Measurements from ENCODE around the gene DBF4B.
A peak's percentile ranks its signal among the peaks of the same experiment; 100 is the strongest.

DBF4B gene

GRCh38 chr17:44759086-44759915 lies 50.8 kb downstream of the DBF4B start:
- peak; percentile 68 for DNase-seq (ENCODE audit: low spot score)

GRCh38 chr17:44759916-44760243 lies 51.4 kb downstream of the DBF4B start:
- no peak for DNase-seq (ENCODE audit: low spot score)

- no peak for DNase-seq (ENCODE audit: low spot score)
These were observed 52.2 kb downstream of the DBF4B start for GRCh38 chr17:44760474-44761308.

GRCh38 chr17:44761932-44762810 lies 53.7 kb downstream of the DBF4B start:
- DNase-seq (ENCODE audit: low spot score): no peak

- DNase-seq (ENCODE audit: low spot score): no peak
These were observed 54.7 kb downstream of the DBF4B start for GRCh38 chr17:44763170-44763569.

GRCh38 chr17:44765965-44766364 lies 57.5 kb downstream of the DBF4B start:
- no peak for DNase-seq (ENCODE audit: low spot score)

- no peak for DNase-seq (ENCODE audit: low spot score)
These were observed 58.1 kb downstream of the DBF4B start for GRCh38 chr17:44766409-44767038.

- no peak for DNase-seq (ENCODE audit: low spot score)
These were observed 59.0 kb downstream of the DBF4B start for GRCh38 chr17:44767493-44767892.

GRCh38 chr17:44768505-44769142 lies 60.2 kb downstream of the DBF4B start:
- DNase-seq (ENCODE audit: low spot score): no peak

- no peak for DNase-seq (ENCODE audit: low spot score)
These were observed 60.8 kb downstream of the DBF4B start for GRCh38 chr17:44769230-44769629.

GRCh38 chr17:44769647-44770084 lies 61.2 kb downstream of the DBF4B start:
- DNase-seq (ENCODE audit: low spot score): no peak

- DNase-seq (ENCODE audit: low spot score): no peak
These were observed 61.9 kb downstream of the DBF4B start for GRCh38 chr17:44770166-44770925.

- DNase-seq (ENCODE audit: low spot score): no peak
These were observed 64.0 kb downstream of the DBF4B start for GRCh38 chr17:44772308-44773045.

GRCh38 chr17:44773140-44773539 lies 64.7 kb downstream of the DBF4B start:
- peak; percentile 71 for DNase-seq (ENCODE audit: low spot score)

- peak; percentile 90 for DNase-seq (ENCODE audit: low spot score)
These were observed 66.0 kb downstream of the DBF4B start for GRCh38 chr17:44774271-44775135.

- peak; percentile 100 for DNase-seq (ENCODE audit: low spot score)
These were observed 66.8 kb downstream of the DBF4B start for GRCh38 chr17:44775136-44775837.

GRCh38 chr17:44775838-44776621 lies 67.6 kb downstream of the DBF4B start:
- DNase-seq (ENCODE audit: low spot score): no peak

All from SK-N-DZ (cell line).